Measurements from ENCODE around the gene WNK2.

Gene WNK2

DNA sequence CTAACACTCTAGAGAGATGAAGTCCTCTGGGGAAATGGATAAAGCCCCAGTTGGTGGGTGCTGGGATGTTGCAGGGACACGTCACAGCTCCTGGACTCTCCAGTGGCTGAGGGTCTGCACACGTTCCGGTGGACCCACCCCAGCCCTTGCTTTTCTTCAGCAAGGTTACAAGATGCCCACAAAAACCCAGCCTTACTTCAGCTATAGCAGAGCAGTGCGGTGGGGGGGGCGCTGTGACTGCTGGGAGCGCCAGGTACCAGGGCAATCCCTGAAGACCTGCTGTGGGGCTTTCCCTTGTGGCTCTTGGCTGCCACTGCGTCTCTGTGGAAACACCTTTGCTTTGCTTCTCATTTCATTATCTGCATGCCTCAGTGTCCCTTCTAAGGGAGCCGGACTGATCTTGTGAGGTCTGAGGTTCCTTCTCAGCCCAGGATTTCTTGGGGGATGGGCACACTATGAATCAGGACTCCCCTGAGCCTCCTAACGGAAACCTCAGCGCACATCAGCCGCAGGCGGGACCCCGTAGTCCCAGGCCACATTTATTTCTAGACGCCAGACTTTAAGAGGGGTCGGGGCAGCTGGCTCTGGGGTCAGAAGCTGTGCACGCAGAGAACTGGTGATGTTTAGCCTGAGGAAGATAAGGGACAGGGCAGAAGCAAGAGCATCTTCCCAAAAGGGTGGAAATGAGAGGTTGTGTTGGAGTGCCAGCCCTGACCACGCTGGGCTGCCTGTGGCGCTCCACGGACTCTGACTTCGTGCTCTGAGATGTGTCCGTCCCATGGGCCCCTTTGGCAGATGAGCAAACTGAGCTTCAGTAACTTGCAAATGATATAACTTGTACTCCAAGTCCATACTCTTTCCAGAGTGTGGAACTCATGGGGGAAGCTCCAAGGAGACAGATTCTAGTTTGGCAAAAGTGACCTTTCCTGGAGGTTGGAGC, 106.8 kb downstream of the WNK2 start:
- intact Hi-C loops (cut with DNase I; ENCODE audit: low total_unique reads): no loop called here
- TF ChIP-seq, protein P1, sequence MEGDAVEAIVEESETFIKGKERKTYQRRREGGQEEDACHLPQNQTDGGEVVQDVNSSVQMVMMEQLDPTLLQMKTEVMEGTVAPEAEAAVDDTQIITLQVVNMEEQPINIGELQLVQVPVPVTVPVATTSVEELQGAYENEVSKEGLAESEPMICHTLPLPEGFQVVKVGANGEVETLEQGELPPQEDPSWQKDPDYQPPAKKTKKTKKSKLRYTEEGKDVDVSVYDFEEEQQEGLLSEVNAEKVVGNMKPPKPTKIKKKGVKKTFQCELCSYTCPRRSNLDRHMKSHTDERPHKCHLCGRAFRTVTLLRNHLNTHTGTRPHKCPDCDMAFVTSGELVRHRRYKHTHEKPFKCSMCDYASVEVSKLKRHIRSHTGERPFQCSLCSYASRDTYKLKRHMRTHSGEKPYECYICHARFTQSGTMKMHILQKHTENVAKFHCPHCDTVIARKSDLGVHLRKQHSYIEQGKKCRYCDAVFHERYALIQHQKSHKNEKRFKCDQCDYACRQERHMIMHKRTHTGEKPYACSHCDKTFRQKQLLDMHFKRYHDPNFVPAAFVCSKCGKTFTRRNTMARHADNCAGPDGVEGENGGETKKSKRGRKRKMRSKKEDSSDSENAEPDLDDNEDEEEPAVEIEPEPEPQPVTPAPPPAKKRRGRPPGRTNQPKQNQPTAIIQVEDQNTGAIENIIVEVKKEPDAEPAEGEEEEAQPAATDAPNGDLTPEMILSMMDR (IDR thresholded peaks at IDR 0.05): no peak
- Histone ChIP-seq H3K9me3 (no peaks in the 10 kb centered on the region), H3K27ac (no peak overlapping the region), H3K36me3 (no peaks in the 10 kb centered on the region), H3K4me1 (no peaks in the 10 kb centered on the region), H3K4me3 (no peak overlapping the region), H3K27me3 (peaks cover 0 to 7% of the 10 kb centered on the region in 2 donors)
- DNase-seq: peak in 1 of 2 donors; percentile 51

DNA sequence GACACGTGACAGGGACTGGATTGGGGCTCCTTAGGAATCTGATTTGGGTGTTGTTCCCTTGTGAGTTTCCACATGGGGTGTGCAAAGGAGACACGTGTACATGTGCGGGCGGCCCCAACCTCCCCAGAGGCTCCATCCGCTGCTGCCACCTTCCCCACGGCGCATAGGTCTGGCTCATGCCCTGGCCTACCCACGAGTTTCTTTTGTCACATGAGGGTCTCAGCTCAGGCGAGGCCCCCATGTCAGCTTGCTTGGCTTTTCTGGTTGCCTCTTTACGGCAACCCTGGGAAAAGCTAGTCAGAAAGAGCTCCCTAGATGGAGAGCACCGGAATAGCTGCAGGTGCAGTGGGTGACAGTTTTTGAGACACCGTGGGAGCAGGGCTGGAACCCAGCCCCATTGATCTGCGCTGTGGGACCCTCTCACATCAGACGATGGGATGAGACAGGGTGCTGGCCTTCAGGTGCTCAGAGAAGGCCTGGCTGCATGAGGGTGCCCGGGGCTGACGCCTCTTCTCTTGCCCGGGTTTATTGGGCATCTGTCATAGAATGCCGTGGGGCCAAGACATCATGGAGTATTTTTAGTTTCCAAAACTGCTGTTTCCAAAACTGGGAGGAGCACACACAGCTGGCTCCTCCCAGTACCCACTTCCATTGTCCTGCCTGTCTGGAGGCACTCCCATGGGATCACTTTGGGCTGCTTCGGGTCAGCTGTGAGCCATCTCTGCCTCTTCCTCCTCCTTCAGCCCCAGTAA, 107.8 kb downstream of the WNK2 start:
- H3K36me3 ChIP-seq: no peaks in the 10 kb centered on the region
- peaks cover 0 to 7% of the 10 kb centered on the region in 2 donors for H3K27me3 ChIP-seq
- no peak overlapping the region for H3K27ac ChIP-seq
- no peaks in the 10 kb centered on the region for H3K9me3 ChIP-seq
- H3K4me3 ChIP-seq: no peak overlapping the region
- no peak for DNase-seq
- TF ChIP-seq, protein P1 (IDR thresholded peaks at IDR 0.05): no peak
- intact Hi-C loops (cut with DNase I; ENCODE audit: low total_unique reads): no loop called here
- H3K4me1 ChIP-seq: no peaks in the 10 kb centered on the region

DNA sequence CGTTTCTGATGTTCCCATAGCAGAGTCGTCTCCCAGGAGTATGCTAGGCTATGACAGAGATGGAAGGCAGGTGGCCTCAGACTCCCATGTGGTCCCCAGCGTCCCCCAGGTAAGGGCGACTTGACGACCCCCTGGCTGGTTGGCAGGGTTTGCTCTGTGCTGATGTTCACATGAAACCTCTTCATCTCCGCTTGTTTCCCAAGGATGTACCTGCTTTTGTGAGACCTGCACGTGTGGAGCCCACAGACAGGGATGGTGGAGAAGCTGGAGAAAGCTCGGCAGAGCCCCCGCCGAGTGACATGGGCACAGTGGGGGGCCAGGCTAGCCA, 108.3 kb downstream of the WNK2 start:
- no peak overlapping the region for H3K27ac ChIP-seq
- DNase-seq: no peak
- TF ChIP-seq, protein P1 (IDR thresholded peaks at IDR 0.05): no peak
- H3K9me3 ChIP-seq: no peaks in the 10 kb centered on the region
- H3K4me3 ChIP-seq: no peak overlapping the region
- no peaks in the 10 kb centered on the region for H3K36me3 ChIP-seq
- intact Hi-C loops (cut with DNase I; ENCODE audit: low total_unique reads): no loop called here
- H3K27me3 ChIP-seq: peaks cover 0 to 7% of the 10 kb centered on the region in 2 donors
- H3K4me1 ChIP-seq: no peaks in the 10 kb centered on the region

DNA sequence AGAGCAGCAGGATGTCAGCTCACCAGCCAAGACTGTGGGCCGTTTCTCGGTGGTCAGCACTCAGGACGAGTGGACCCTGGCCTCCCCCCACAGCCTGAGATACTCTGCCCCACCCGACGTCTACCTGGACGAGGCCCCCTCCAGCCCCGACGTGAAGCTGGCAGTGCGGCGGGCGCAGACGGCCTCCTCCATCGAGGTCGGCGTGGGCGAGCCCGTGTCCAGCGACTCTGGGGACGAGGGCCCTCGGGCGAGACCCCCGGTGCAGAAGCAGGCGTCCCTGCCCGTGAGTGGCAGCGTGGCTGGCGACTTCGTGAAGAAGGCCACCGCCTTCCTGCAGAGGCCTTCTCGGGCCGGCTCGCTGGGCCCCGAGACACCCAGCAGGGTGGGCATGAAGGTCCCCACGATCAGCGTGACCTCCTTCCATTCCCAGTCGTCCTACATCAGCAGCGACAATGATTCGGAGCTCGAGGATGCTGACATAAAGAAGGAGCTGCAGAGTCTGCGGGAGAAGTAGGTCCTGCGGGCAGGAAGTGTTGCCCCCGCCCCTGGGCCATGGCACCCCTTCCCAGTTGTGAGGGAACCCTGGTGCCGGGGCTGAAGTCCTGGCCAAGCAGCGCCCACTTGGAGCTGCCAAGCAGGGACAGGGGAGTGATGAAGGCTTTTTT, 108.9 kb downstream of the WNK2 start:
- Histone ChIP-seq H3K36me3 (no peaks in the 10 kb centered on the region), H3K27me3 (peaks cover 0 to 11% of the 10 kb centered on the region in 2 donors), H3K4me1 (no peaks in the 10 kb centered on the region), H3K4me3 (no peak overlapping the region), H3K27ac (no peak overlapping the region), H3K9me3 (no peaks in the 10 kb centered on the region)
- TF ChIP-seq, protein P1 (IDR thresholded peaks at IDR 0.05): no peak
- no peak for DNase-seq
- intact Hi-C loops (cut with DNase I; ENCODE audit: low total_unique reads): no loop called here

DNA sequence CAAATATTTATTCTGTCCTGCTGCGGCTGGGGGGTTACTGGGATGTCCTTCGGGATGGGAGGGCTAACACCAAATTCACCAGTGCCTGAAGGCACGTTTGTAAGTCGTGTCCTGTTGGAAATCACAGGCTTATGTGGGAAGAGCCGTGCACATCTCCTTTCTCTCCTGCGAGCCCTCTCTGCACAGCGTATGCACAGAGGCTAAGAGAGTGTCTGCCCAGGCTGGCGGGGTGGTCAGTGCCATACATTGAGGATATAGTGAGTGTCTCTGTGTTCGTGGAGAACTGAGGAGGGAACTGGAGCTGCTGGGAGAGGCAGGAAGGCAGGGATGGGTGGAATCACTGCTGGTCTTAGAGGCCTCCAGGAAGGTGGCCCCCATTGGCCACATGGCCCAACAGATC, 110.1 kb downstream of the WNK2 start:
- no peak for DNase-seq
- Histone ChIP-seq H3K36me3 (no peaks in the 10 kb centered on the region), H3K27ac (no peak overlapping the region), H3K9me3 (no peaks in the 10 kb centered on the region), H3K4me1 (no peaks in the 10 kb centered on the region), H3K27me3 (peaks cover 0 to 14% of the 10 kb centered on the region in 2 donors), H3K4me3 (no peak overlapping the region)
- TF ChIP-seq, protein P1 (IDR thresholded peaks at IDR 0.05): no peak
- intact Hi-C loops (cut with DNase I; ENCODE audit: low total_unique reads): no loop called here
